Measurements from ENCODE around the gene CHN1.

GRCh38 chr2:174866421-174866820 lies 138.8 kb downstream of the CHN1 start:
- no peak for TF ChIP-seq CTCF (IDR thresholded peaks at IDR 0.05)
- no peak for TF ChIP-seq POLR2A (IDR thresholded peaks at IDR 0.05)
